Aorta (tissue), 5 donors: ENCODE data around the gene ETV6. TPM values are rescaled to one million over a fixed set of nuclear protein-coding genes. Genes with fewer than 3 reads are reported as not detected.
A peak's percentile ranks its signal among the peaks of the same experiment; 100 is the strongest.

ENCODE experiments used
- ATAC-seq: fragments of 200-7000 bp; cut with Tn5 transposase; one replicate; pipeline ENCODE4 v1.9.1; 2022; ENCODE audit warnings: moderate library complexity; ENCODE audit not compliant: low FRiP score
- DNase-seq, 2 donors: peaks; one replicate each; pipeline ENCODE4 v3.0.0-alpha.2; 2020
- H3K27ac ChIP-seq, 2 donors: one replicate each; pipeline ENCODE4 v1.5.1; 2013; ENCODE audit warnings: low read length in 2 of 2, mild to moderate bottlenecking in 2 of 2, moderate library complexity in 2 of 2, control low read depth in 1 of 2, inconsistent platforms in 1 of 2, low read depth in 1 of 2
- H3K27me3 ChIP-seq, 2 donors: one replicate each; pipeline ENCODE4 v1.6.1; 2013; ENCODE audit warnings: control low read depth in 1 of 2, low read length in 1 of 2, mild to moderate bottlenecking in 1 of 2, moderate library complexity in 1 of 2; ENCODE audit not compliant: insufficient read depth in 2 of 2, control insufficient read depth in 1 of 2
- H3K36me3 ChIP-seq, 2 donors: one replicate each; pipeline ENCODE4 v1.6.1; 2013; ENCODE audit warnings: control low read depth in 1 of 2, low read length in 1 of 2, mild to moderate bottlenecking in 1 of 2; ENCODE audit not compliant: insufficient read depth in 2 of 2, control insufficient read depth in 1 of 2
- H3K4me1 ChIP-seq, 2 donors: one replicate each; pipeline ENCODE4 v1.6.1; 2013; ENCODE audit warnings: low read length in 2 of 2, control low read depth in 1 of 2, mild to moderate bottlenecking in 1 of 2, moderate library complexity in 1 of 2; ENCODE audit not compliant: insufficient read depth in 2 of 2, control insufficient read depth in 1 of 2
- H3K4me3 ChIP-seq, 2 donors: one replicate each; pipeline ENCODE4 v1.5.1; 2013; ENCODE audit warnings: low read length in 2 of 2, control low read depth in 1 of 2, mild to moderate bottlenecking in 1 of 2
- H3K9me3 ChIP-seq: one replicate; pipeline ENCODE4 v1.6.1; 2013; ENCODE audit warnings: mild to moderate bottlenecking, low read length; ENCODE audit not compliant: control insufficient read depth
- WGBS, 2 donors: extraction: QIAGEN DNeasy Blood & Tissue Kit; methylation state at CpG; one replicate each; pipeline ENCODE4 v1.1.7; 2013; 5-methylcytosine and 5-hydroxymethylcytosine counted together
- intact Hi-C, 2 donors: fragments of 100-400 bp; cut with DNase I; formaldehyde crosslinking; loops; one replicate each; pipeline versions ENCODE4 v1.14.2 to v1.15.0; 2022
- polyA plus RNA-seq, 2 donors: library from polyadenylated mRNA; stranded (reverse); fragments of 200-250 nt; gene quantifications; one replicate each; pipeline ENCODE4 v1.2.3, GENCODE V29; 2013
- total RNA-seq, 2 donors: library from RNA; stranded (reverse); fragmentation: NEBNext Ultra II Directional; extraction: Animal tissue kit (Norgen Biotek cat#: 25700); gene quantifications; one replicate each; pipeline ENCODE4 v1.2.1, GENCODE V29; 2021
- donor health status: healthy with polysubstance abuse.
- donor health status: Bipolar disorder and iron deficiency.
- donor health status: DM: no; HTN: no; CAD: no.
- donor health status: DM: no; HTN: no; CAD: no.
- donor health status: DM: yes; HTN: yes; CAD: no.

The ETV6 gene
- total and polyA plus RNA-seq, 4 donors, result 6.9 to 113 (median 46.7) TPM

DNA sequence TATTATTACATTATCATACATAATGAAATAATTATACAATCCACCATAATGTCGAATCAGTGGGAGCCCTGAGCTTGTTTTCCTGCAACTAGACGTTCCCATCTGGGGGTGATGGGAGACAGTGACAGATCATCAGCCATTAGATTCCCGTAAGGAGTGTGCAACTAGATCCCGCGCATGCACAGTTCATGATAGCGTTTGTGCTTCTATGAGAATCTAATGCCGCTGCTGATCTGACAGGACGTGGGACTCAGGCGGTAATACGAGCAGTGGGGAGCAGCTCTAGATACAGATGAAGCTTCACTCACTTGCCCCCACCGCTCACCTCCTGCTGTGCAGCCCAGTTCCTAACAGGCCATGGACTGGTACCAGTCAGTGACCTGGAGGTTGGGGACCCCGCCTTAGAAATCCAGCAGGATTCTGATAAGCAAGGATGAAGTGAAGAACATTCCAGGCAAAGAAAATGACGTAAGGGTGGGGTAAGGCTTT is 204.6 kb downstream of the ETV6 start:
- peaks cover 0 to 4% of the 10 kb centered on the region in 2 donors for H3K36me3 ChIP-seq

DNA sequence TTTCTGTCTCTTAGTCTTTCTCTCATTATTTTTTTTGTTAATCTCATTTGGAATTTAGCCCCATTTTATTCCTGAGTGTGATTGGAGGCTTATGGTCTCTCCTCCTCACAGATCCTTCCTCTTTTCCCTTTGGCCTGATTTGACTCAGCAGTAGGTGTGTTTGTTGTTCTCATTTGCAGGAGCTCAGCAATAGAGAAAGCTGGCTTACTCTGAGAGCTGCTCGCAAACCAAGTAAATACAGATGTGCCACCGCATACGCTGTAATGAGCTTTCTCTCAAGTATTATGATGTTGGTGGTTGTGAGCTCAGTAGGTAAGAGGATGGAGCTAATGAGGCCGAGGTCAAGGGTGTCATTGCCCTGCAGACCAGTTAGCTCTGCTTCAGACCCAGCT is 206.5 kb downstream of the ETV6 start:
- no peak for DNase-seq
- WGBS, 2 donors, result 76 to 82% methylated on average over 4 of the region's 4 CpGs
- no peaks in the 10 kb centered on the region for H3K9me3 ChIP-seq
- intact Hi-C loops, result no loop called here
- H3K27me3 ChIP-seq, result no peaks in the 10 kb centered on the region
- peaks cover 0 to 6% of the 10 kb centered on the region in 2 donors for H3K36me3 ChIP-seq
- peak overlapping the region in 1 of 2 donors; percentile 49 for H3K27ac ChIP-seq
- peaks cover 0 to 2% of the 10 kb centered on the region in 2 donors for H3K4me1 ChIP-seq
- ATAC-seq, result peak; percentile 7
- H3K4me3 ChIP-seq, result no peak overlapping the region

More for the DNA sequence above, 204.6 kb downstream of the ETV6 start:
- Histone ChIP-seq H3K4me3 (no peak overlapping the region), H3K27me3 (no peaks in the 10 kb centered on the region), H3K4me1 (no peaks in the 10 kb centered on the region), H3K9me3 (no peaks in the 10 kb centered on the region), H3K27ac (no peak overlapping the region)
- 94 to 96% methylated on average over 13 of the region's 13 CpGs for WGBS, 2 donors
- intact Hi-C loops, result no loop called here
- ATAC-seq (no peak), DNase-seq (no peak)

DNA sequence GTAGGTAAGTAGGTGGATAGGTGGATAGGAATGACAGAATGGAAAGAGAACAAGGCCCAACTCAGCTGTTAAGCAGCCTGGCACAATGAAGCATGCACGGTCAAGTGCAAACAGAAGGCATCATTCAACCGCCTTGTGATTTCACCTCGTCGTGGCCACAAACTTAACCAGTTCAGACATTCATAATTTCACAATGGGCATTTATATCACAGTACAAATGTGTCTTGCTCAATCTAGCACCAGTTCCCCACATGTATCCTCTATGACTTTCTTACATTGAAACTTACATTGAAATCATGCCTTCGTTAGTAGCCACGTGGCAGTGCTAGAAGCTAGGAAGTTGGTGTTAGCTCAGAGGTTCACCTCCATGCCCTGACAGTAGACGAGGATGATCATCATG is 207.5 kb downstream of the ETV6 start:
- WGBS, 2 donors, result 78 to 82% methylated on average over 7 of the region's 7 CpGs
- ATAC-seq (no peak), DNase-seq (no peak)
- intact Hi-C loops, result no loop called here
- Histone ChIP-seq H3K4me1 (peaks cover 2% of the 10 kb centered on the region in 2 donors), H3K4me3 (no peak overlapping the region), H3K27me3 (no peaks in the 10 kb centered on the region), H3K36me3 (peaks cover 0 to 6% of the 10 kb centered on the region in 2 donors), H3K9me3 (no peaks in the 10 kb centered on the region), H3K27ac (no peak overlapping the region)

DNA sequence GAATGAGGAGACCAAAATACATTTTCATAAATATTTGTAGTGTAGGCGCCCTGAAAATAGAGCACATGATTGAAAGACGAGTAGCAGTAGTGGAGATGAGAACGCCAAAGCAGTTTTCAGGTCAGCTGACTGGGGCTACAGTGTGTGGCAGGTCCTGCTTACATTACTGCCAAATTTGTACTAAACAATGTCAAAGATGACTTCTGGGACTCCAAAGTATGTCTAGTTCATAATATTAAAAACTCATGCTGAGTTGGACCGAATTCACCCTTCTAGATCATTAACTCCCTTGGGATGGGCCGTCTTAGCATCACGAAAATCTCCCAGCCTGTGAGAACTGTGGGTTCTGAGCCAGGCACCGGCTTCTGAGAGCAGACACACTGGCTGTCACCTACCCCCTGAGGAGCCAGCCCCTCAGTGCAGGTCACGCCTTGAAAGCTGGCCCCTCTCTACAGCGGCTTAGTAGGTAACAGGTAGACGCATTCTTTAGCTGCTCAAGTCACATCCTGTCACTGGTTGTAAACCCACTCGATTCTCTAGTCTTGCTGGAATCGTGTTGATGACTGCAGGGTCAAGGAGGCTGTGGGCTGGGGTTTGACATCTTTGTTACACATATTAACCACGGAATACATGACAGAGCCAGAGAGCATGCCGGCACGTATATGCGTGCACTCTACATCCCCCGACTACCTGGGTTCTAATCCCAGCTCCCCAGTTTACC is 210.4 kb downstream of the ETV6 start:
- intact Hi-C loops, result no loop called here
- H3K27ac ChIP-seq, result peak overlapping the region in 1 of 2 donors; percentile 79

DNA sequence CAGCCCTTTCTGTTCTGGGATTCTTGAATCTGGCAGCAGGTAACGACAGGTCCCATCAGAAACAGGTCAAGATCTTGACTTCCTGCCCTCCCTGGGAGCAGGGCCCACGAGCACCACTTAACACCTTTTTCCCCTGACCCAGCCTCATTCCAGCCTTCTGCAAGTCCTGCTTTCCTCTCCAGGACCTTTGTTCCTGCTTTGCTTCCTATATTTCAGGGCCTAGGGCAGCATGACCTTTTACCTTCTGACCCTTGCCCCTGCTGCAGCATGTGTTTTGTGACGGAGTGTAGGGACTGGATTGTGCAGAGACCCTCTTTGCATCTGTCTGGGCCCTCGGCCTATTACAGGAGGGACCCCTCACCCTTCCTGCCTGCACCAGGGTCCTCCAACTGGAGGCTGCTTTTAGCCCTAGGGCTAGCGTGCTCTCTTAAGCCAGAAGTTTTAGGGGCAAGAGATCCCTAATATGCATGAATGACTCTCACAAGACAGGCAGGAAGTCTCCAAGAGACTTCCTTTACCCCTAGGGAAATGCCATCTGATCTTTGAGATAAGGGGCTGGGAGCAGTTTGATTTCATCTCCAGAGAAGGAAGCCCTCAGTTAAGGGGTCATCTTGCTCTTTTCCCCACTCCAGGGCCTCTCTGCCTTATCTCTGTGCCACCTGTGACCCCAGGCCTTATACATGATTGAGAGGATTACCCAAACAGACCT is 211.8 kb downstream of the ETV6 start:
- DNase-seq, result no peak
- peaks cover 8 to 15% of the 10 kb centered on the region in 2 donors for H3K4me1 ChIP-seq

More for the DNA sequence above, 210.4 kb downstream of the ETV6 start:
- H3K4me1 ChIP-seq, result peaks cover 8 to 15% of the 10 kb centered on the region in 2 donors
- H3K36me3 ChIP-seq, result peaks cover 0 to 6% of the 10 kb centered on the region in 2 donors
- no peak overlapping the region for H3K4me3 ChIP-seq
- DNase-seq, result no peak
- no peak for ATAC-seq
- 79 to 83% methylated on average over 17 of the region's 17 CpGs for WGBS, 2 donors
- H3K9me3 ChIP-seq, result no peaks in the 10 kb centered on the region
- H3K27me3 ChIP-seq, result no peaks in the 10 kb centered on the region

GRCh38 chr12:11861864-11862600 is 212.6 kb downstream of the ETV6 start:
- no peak for DNase-seq
- Histone ChIP-seq H3K4me3 (no peak overlapping the region), H3K27me3 (no peaks in the 10 kb centered on the region), H3K9me3 (no peaks in the 10 kb centered on the region), H3K36me3 (peaks cover 0 to 2% of the 10 kb centered on the region in 2 donors), H3K27ac (peak overlapping the region; percentile 94 to 98), H3K4me1 (peaks cover 8 to 15% of the 10 kb centered on the region in 2 donors)
- ATAC-seq, result no peak
- WGBS, 2 donors, result 61% methylated on average over 7 of the region's 7 CpGs
- intact Hi-C loops, result no loop called here

More for the DNA sequence above, 211.8 kb downstream of the ETV6 start:
- H3K4me3 ChIP-seq, result no peak overlapping the region
- 64 to 74% methylated on average over 5 of the region's 5 CpGs for WGBS, 2 donors
- H3K27me3 ChIP-seq, result no peaks in the 10 kb centered on the region
- no peak for ATAC-seq
- no peaks in the 10 kb centered on the region for H3K9me3 ChIP-seq
- intact Hi-C loops, result no loop called here
- peak overlapping the region; percentile 94 to 98 for H3K27ac ChIP-seq
- peaks cover 0 to 3% of the 10 kb centered on the region in 2 donors for H3K36me3 ChIP-seq

- Histone ChIP-seq H3K27me3 (no peaks in the 10 kb centered on the region), H3K36me3 (peaks cover 0 to 2% of the 10 kb centered on the region in 2 donors), H3K4me3 (no peak overlapping the region), H3K4me1 (peaks cover 8 to 15% of the 10 kb centered on the region in 2 donors), H3K9me3 (no peaks in the 10 kb centered on the region), H3K27ac (peak overlapping the region; percentile 83 to 98)
- ATAC-seq (peak; percentile 79), DNase-seq (no peak)
- 21% methylated on average over 5 of the region's 5 CpGs for WGBS, 2 donors
- intact Hi-C loops, result no loop called here
Measured at GRCh38 chr12:11862798-11863197, 213.3 kb downstream of the ETV6 start.

DNA sequence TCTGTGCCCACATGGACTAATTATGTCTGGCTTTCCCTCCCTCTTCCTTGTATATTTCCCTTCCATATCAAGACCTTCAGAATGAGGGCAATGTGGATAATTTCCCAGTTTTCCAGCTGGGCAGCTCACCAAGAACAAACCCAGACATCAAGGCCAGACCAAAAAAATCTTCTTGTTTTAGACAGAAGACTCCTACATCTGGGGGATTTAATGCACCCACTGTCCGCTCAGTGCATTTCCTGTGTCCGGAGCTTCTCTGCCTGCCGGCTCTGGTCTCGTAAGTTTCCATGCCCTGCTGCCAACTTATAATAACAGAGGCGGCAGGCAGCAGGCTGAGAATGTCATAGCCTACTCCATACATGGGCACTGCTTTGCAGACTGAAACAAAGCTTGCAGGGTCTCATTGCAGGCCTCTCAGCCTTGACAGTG is 214.0 kb downstream of the ETV6 start:
- 1 to 4% methylated on average over 5 of the region's 5 CpGs for WGBS, 2 donors
- no peak overlapping the region for H3K4me3 ChIP-seq
- DNase-seq, result peak in 1 of 2 donors; percentile 74
- no peaks in the 10 kb centered on the region for H3K9me3 ChIP-seq
- H3K27me3 ChIP-seq, result no peaks in the 10 kb centered on the region
- peak; percentile 88 for ATAC-seq
- intact Hi-C loops, result no loop called here
- peaks cover 0 to 2% of the 10 kb centered on the region in 2 donors for H3K36me3 ChIP-seq
- peak overlapping the region; percentile 82 to 97 for H3K27ac ChIP-seq
- peaks cover 8 to 15% of the 10 kb centered on the region in 2 donors for H3K4me1 ChIP-seq
